Subcutaneous adipose tissue (tissue), 4 donors: ENCODE data around the gene STAU1. TPM values are rescaled to one million over a fixed set of nuclear protein-coding genes. Genes with fewer than 3 reads are reported as not detected.

Experiments
- CTCF ChIP-seq: fragments of 450-650 bp; IDR thresholded peaks from one replicate; pipeline ENCODE4 v1.5.1; 2016; ENCODE audit warnings: low read depth, mild to moderate bottlenecking, control low read depth, antibody characterized with exemption, moderate library complexity
- total RNA-seq, 4 donors: library from RNA; depleted of rRNA; stranded (reverse); fragments of >200 nt; gene quantifications; one replicate each; pipeline ENCODE4 v1.1.0, GENCODE V29; 2016

STAU1 gene
- total RNA-seq, 4 donors from 2014 or later = 70.4 to 89.7 (median 76.2) TPM

- TF ChIP-seq CTCF = no peak
These were observed 42.5 kb upstream of the STAU1 start for GRCh38 chr20:49230561-49231133.

GRCh38 chr20:49230021-49230420 is 41.9 kb upstream of the STAU1 start:
- no peak for TF ChIP-seq CTCF

GRCh38 chr20:49229381-49229780 is 41.2 kb upstream of the STAU1 start:
- no peak for TF ChIP-seq CTCF

GRCh38 chr20:49228676-49229075 is 40.5 kb upstream of the STAU1 start:
- TF ChIP-seq CTCF = no peak

- no peak for TF ChIP-seq CTCF
These were observed 37.8 kb upstream of the STAU1 start for GRCh38 chr20:49225896-49226295.

GRCh38 chr20:49219924-49220831 is 32.0 kb upstream of the STAU1 start:
- TF ChIP-seq CTCF = no peak

- TF ChIP-seq CTCF = no peak
These were observed 31.2 kb upstream of the STAU1 start, which contains the start of gene DDX27 for GRCh38 chr20:49219091-49219923. TSS of gene DDX27 (plus strand) at chr20:49219416. CDS start at chr20:49219449, 33 bp downstream.
